GM21737 (cell line): ENCODE results near the gene PSMC5.
"Not testable (repeated sequence)": the region's sequence is repeated elsewhere in the genome, so short reads cannot be mapped to it uniquely, and the experiment has no call there.

Experiments
- ATAC-seq: cut with Tn5 transposase; IDR thresholded peaks from one replicate; pipeline ENCODE4 v1.9.1; 2021; ENCODE audit warnings: mild to moderate bottlenecking, moderate library complexity; ENCODE audit not compliant: unreplicated experiment

PSMC5 gene

GRCh38 chr17:63827002-63827800, at the start of gene PSMC5, which contains the start of gene FTSJ3:
TSS of gene PSMC5 (plus strand) at chr17:63827431. CDS start at chr17:63827491, 60 bp downstream.
TSS of gene FTSJ3 (minus strand) at chr17:63827663. CDS start at chr17:63826902, 761 bp downstream.
- ATAC-seq = peak; percentile 79

- no peak for ATAC-seq
Measured at GRCh38 chr17:63780507-63780906, 46.7 kb upstream of the PSMC5 start.

GRCh38 chr17:63780928-63781327, 46.3 kb upstream of the PSMC5 start:
- no peak for ATAC-seq

GRCh38 chr17:63783522-63783921, 43.7 kb upstream of the PSMC5 start:
- ATAC-seq = no peak

GRCh38 chr17:63785556-63785955, 41.7 kb upstream of the PSMC5 start:
- no peak for ATAC-seq

- ATAC-seq = no peak
Measured at GRCh38 chr17:63786117-63786516, 41.1 kb upstream of the PSMC5 start.

GRCh38 chr17:63786971-63787711, 40.1 kb upstream of the PSMC5 start:
- no peak for ATAC-seq

GRCh38 chr17:63790057-63790456, 37.2 kb upstream of the PSMC5 start:
- no peak for ATAC-seq

- no peak for ATAC-seq
Measured at GRCh38 chr17:63792055-63792729, 35.0 kb upstream of the PSMC5 start.

- not testable (repeated sequence) for ATAC-seq
Measured at GRCh38 chr17:63796375-63796774, 30.9 kb upstream of the PSMC5 start.

- no peak for ATAC-seq
Measured at GRCh38 chr17:63798572-63799106, 28.6 kb upstream of the PSMC5 start.

GRCh38 chr17:63800783-63801182, 26.4 kb upstream of the PSMC5 start:
- ATAC-seq = no peak

GRCh38 chr17:63804328-63804727, 22.9 kb upstream of the PSMC5 start:
- no peak for ATAC-seq

- no peak for ATAC-seq
Measured at GRCh38 chr17:63805591-63805990, 21.6 kb upstream of the PSMC5 start.

GRCh38 chr17:63809970-63810369, 17.3 kb upstream of the PSMC5 start:
- ATAC-seq = no peak

GRCh38 chr17:63816123-63816522, 11.1 kb upstream of the PSMC5 start:
- no peak for ATAC-seq

- ATAC-seq = no peak
Measured at GRCh38 chr17:63816669-63817068, 10.6 kb upstream of the PSMC5 start.

GRCh38 chr17:63817736-63818385, 9.4 kb upstream of the PSMC5 start:
- no peak for ATAC-seq

GRCh38 chr17:63819131-63819530, 8.1 kb upstream of the PSMC5 start:
- ATAC-seq = no peak

- no peak for ATAC-seq
Measured at GRCh38 chr17:63819585-63820537, 7.4 kb upstream of the PSMC5 start.
